Right lobe of liver (tissue), 6 donors: ENCODE measurements around the gene ZNF208. TPM values are rescaled to one million over a fixed set of nuclear protein-coding genes. Genes with fewer than 3 reads are reported as not detected.

Experiments
- ATAC-seq, 4 donors: fragments of 200-7000 bp; cut with Tn5 transposase; one replicate each; pipeline ENCODE4 v1.9.1; 2020; ENCODE audit warnings: mild to moderate bottlenecking in 4 of 4, moderate library complexity in 4 of 4
- DNase-seq, 3 donors: peaks; one replicate each; pipeline ENCODE4 v3.0.0-alpha.2; 2020
- H3K27ac ChIP-seq, 3 donors: fragments of 200-600 bp; one replicate each; pipeline ENCODE4 v1.8.0; 2022
- H3K27me3 ChIP-seq, 2 donors: fragments of 200-600 bp; one replicate each; pipeline ENCODE4 v1.8.0; 2022
- H3K36me3 ChIP-seq, 4 donors: fragments of 200-600 bp; sonication (generic) in 1 of 4; one replicate each; pipeline versions ENCODE4 v1.5.1 to v1.8.0; 2017 to 2022; ENCODE audit warnings: control low read depth in 1 of 4
- H3K4me1 ChIP-seq, 4 donors: fragments of 200-600 bp; sonication (generic) in 1 of 4; one replicate each; pipeline versions ENCODE4 v1.5.1 to v1.8.0; 2017 to 2022; ENCODE audit warnings: control low read depth in 1 of 4
- H3K4me3 ChIP-seq, 3 donors: fragments of 200-600 bp; one replicate each; pipeline ENCODE4 v1.8.0; 2022
- H3K9me3 ChIP-seq, 4 donors: fragments of 200-600 bp; sonication (generic) in 1 of 4; one replicate each; pipeline versions ENCODE4 v1.5.1 to v1.8.0; 2017 to 2022; ENCODE audit warnings: control low read depth in 1 of 4
- CTCF ChIP-seq, 4 donors: fragments of 200-600 bp in 3 of 4; fragments of 450-650 bp in 1 of 4; IDR thresholded peaks; one replicate each; pipeline versions ENCODE4 v1.5.1 to v1.8.0; 2016 to 2022; ENCODE audit warnings: antibody characterized with exemption in 4 of 4, mild to moderate bottlenecking in 2 of 4
- POLR2A ChIP-seq: fragments of 450-650 bp; IDR thresholded peaks from one replicate; pipeline ENCODE4 v1.6.1; 2017; ENCODE audit warnings: antibody characterized with exemption, mild to moderate bottlenecking
- WGBS: methylation state at CpG from one replicate; pipeline ENCODE4 v1.1.6; 2018; ENCODE audit warnings: low coverage, low lambda C conversion rate; ENCODE audit not compliant: insufficient coverage; ENCODE audit errors: missing lambda C conversion rate; 5-methylcytosine and 5-hydroxymethylcytosine counted together
- intact Hi-C, 2 donors: fragments of 100-400 bp; cut with DNase I; formaldehyde crosslinking; loops; one replicate each; pipeline versions ENCODE4 v1.11.2 to v1.14.1; 2022
- total RNA-seq, 6 experiments: library from RNA; depleted of rRNA in 2 of 6; stranded (reverse); fragments of >200 nt in 2 of 6; fragmentation: NEBNext Ultra II Directional in 3 of 6; extraction: Animal tissue kit (Norgen Biotek cat#: 25700) in 3 of 6; gene quantifications; one replicate each; pipeline versions ENCODE4 v1.1.0 to v1.2.4, GENCODE V29; 2016 to 2023
- donor health status: DM: no; HTN: yes; CAD: no.
- donor health status: DM: no; HTN: no; CAD: no.
- donor health status: DM: no; HTN: no; CAD: no.
- donor health status: DM: no; HTN: yes; CAD: no.
- donor health status: DM: no; HTN: yes; CAD: no.

Gene ZNF208
- total RNA-seq, 6 experiments from 2014 or later: 0.06 to 0.90 (median 0.26) TPM

DNA sequence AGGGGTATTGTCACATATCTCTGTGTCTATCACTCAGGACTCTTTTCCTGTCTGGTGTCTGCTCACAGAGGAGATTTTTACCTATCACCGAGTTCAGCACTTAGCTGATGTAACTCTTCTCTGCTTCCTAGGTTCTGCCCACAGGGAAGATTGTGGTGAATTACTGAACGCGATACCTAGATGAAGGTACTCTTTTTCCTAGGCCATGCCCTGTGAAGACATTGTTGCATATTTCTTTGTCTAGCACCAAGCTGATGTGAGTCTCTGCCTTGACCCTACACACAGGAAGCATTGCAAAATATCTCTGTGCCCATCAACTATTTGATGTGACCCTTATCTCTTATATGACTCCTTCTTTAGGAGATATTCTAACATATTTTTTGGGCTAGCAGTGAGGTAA, 102.7 kb downstream of the ZNF208 start:
- WGBS: 43% methylated on average over 3 of the region's 3 CpGs
- no peak for ATAC-seq
- H3K9me3 ChIP-seq: no peaks in the 10 kb centered on the region
- no peak overlapping the region for H3K27ac ChIP-seq
- DNase-seq: no peak
- intact Hi-C loops: no loop called here
- H3K36me3 ChIP-seq: no peaks in the 10 kb centered on the region
- TF ChIP-seq CTCF (IDR thresholded peaks at IDR 0.05) (no peak), POLR2A (no peak)
- no peak overlapping the region for H3K4me3 ChIP-seq
- no peaks in the 10 kb centered on the region for H3K4me1 ChIP-seq
- no peaks in the 10 kb centered on the region for H3K27me3 ChIP-seq

DNA sequence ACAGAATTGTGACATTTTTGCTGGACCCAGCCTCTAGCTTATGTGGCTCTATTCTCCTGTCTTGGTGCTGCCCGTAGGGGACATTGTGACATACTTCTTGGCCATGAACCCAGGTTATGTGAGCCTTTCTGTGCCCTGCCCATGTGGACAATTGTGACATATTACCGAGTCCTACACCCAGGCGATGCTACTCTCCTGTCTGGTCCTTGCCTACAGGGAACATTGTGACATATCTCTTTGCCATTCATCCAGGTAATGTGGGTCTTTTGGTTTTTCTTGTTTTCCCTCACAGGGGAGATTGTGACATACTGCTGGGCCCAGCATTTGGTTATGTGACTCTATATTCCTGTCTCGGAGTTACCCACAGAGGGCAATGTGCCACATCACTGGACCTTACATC, 103.2 kb downstream of the ZNF208 start:
- Histone ChIP-seq H3K4me3 (no peak overlapping the region), H3K27ac (no peak overlapping the region), H3K36me3 (no peaks in the 10 kb centered on the region), H3K4me1 (no peaks in the 10 kb centered on the region), H3K9me3 (no peaks in the 10 kb centered on the region), H3K27me3 (no peaks in the 10 kb centered on the region)
- DNase-seq (no peak), ATAC-seq (no peak)
- TF ChIP-seq POLR2A: no peak
- no peak for TF ChIP-seq CTCF (IDR thresholded peaks at IDR 0.05)
- WGBS: 74% methylated on average over 4 of the region's 4 CpGs
- intact Hi-C loops: no loop called here

- Histone ChIP-seq H3K36me3 (no peaks in the 10 kb centered on the region), H3K27ac (no peak overlapping the region), H3K4me3 (no peak overlapping the region), H3K9me3 (no peaks in the 10 kb centered on the region), H3K4me1 (no peaks in the 10 kb centered on the region), H3K27me3 (no peaks in the 10 kb centered on the region)
- ATAC-seq (no peak), DNase-seq (no peak)
- no peak for TF ChIP-seq CTCF (IDR thresholded peaks at IDR 0.05)
- 50% methylated on average over 1 of the region's 1 CpG for WGBS
- intact Hi-C loops: no loop called here
Measured at GRCh38 chr19:21902571-21902970, 108.2 kb downstream of the ZNF208 start.

DNA sequence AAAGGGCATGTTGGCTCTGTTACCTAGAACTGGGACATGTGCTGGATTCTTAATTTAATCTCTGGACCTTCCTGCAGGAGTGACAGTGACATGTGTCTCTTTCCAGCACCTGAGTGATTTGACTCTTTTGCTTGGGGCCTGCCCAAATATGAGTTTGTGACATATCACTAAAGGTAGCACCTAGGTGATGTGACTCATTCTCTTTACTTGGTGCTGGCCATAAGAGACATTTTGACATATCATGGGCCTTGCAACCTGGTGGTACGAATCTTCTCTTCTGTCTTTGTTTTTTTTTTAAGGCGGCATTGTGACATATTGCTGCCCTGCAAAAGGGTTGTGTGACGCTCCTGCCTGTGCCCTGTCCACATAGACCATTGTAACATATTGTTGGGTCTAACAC, 108.9 kb downstream of the ZNF208 start:
- no peaks in the 10 kb centered on the region for H3K36me3 ChIP-seq
- H3K27me3 ChIP-seq: no peaks in the 10 kb centered on the region
- no peak for TF ChIP-seq CTCF (IDR thresholded peaks at IDR 0.05)
- no peak for TF ChIP-seq POLR2A
- WGBS: 70% methylated on average over 2 of the region's 3 CpGs
- ATAC-seq (no peak), DNase-seq (no peak)
- no peak overlapping the region for H3K27ac ChIP-seq
- H3K9me3 ChIP-seq: no peaks in the 10 kb centered on the region
- intact Hi-C loops: no loop called here
- H3K4me1 ChIP-seq: no peaks in the 10 kb centered on the region
- no peak overlapping the region for H3K4me3 ChIP-seq

DNA sequence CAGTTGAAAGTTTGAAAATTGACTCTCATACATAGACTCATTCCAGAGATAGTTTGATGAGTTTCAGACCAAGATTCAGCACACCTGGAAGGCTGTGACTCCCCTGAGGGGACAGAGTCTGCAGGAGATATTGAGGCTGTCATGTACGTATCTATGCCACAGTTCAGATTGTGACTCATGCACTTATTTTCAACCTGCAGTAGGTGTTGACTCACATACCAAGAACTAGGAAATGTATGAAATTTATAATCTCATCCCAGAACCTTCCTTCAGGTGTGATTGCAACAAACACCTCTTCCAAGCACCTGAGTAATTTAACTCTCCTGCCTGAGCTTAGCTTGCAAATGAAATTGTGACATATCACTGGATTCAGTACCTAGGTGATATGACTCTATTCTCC, 110.3 kb downstream of the ZNF208 start:
- DNase-seq: no peak
- H3K27ac ChIP-seq: no peak overlapping the region
- no peaks in the 10 kb centered on the region for H3K36me3 ChIP-seq
- no peaks in the 10 kb centered on the region for H3K9me3 ChIP-seq
- no peak for ATAC-seq
- intact Hi-C loops: no loop called here
- no peak for TF ChIP-seq POLR2A
- TF ChIP-seq CTCF (IDR thresholded peaks at IDR 0.05): no peak
- WGBS: 43% methylated on average over 1 of the region's 1 CpG
- no peaks in the 10 kb centered on the region for H3K27me3 ChIP-seq
- no peak overlapping the region for H3K4me3 ChIP-seq
- no peaks in the 10 kb centered on the region for H3K4me1 ChIP-seq
